Common myeloid progenitor, CD34-positive (primary cell): Measurements from ENCODE around the gene EDEM1.

Source experiments
- CTCF ChIA-PET: fragments of 350-600 bp; sonication (Branson Sonifier 250); formaldehyde crosslinking; loops from one replicate; lab custom pipeline; 2021; ENCODE audit warnings: antibody characterized with exemption; lab: Charles Lee
- POLR2A ChIA-PET: fragments of 350-600 bp; sonication (Branson Sonifier 250); formaldehyde crosslinking; loops from one replicate; lab custom pipeline; 2021; ENCODE audit warnings: antibody characterized with exemption; lab: Charles Lee
- DNase-seq, 3 donors: peaks; one replicate each; pipeline versions ENCODE4 v3.0.0 to v3.0.0-alpha.2; 2013
- H3K27ac ChIP-seq, 2 experiments: 1 replicate in 1 of 2; 2 replicates in 1 of 2; pipeline ENCODE4 v1.7.0; 2013; ENCODE audit warnings: inconsistent platforms in 2 of 2, low read length in 2 of 2, mild to moderate bottlenecking in 2 of 2, low read depth in 1 of 2, moderate library complexity in 1 of 2; ENCODE audit not compliant: severe bottlenecking in 2 of 2, insufficient read depth in 1 of 2, poor library complexity in 1 of 2
- H3K27me3 ChIP-seq, 5 experiments: replicated peaks in 2 of 5; 1 replicate in 3 of 5; 2 replicates in 2 of 5; pipeline versions ENCODE4 v1.6.1 to v1.7.0; 2013; ENCODE audit warnings: low read length in 4 of 5, mild to moderate bottlenecking in 2 of 5, moderate library complexity in 2 of 5, inconsistent platforms in 1 of 5; ENCODE audit not compliant: insufficient read depth in 5 of 5, control insufficient read depth in 4 of 5
- H3K36me3 ChIP-seq, 4 experiments: 1 replicate in 2 of 4; 2 replicates in 2 of 4; pipeline versions ENCODE4 v1.6.1 to v1.7.0; 2013; ENCODE audit warnings: low read length in 3 of 4, control low read depth in 1 of 4, mild to moderate bottlenecking in 1 of 4; ENCODE audit not compliant: control insufficient read depth in 4 of 4, insufficient read depth in 4 of 4
- H3K4me1 ChIP-seq, 4 experiments: 1 replicate in 3 of 4; 2 replicates in 1 of 4; pipeline versions ENCODE4 v1.6.1 to v1.7.1; 2013; ENCODE audit warnings: low read length in 3 of 4, mild to moderate bottlenecking in 3 of 4, control low read depth in 1 of 4, inconsistent platforms in 1 of 4, moderate library complexity in 1 of 4; ENCODE audit not compliant: control insufficient read depth in 4 of 4, insufficient read depth in 4 of 4; ENCODE audit errors: control extremely low read depth in 1 of 4
- H3K4me3 ChIP-seq, 7 experiments: 1 replicate in 4 of 7; 2 replicates in 3 of 7; pipeline versions ENCODE4 v1.5.1 to v1.7.0; 2013; ENCODE audit warnings: mild to moderate bottlenecking in 7 of 7, low read length in 6 of 7, moderate library complexity in 6 of 7, inconsistent platforms in 2 of 7, low read depth in 2 of 7, control low read depth in 1 of 7; ENCODE audit not compliant: insufficient read depth in 4 of 7, control insufficient read depth in 1 of 7; ENCODE audit errors: extremely low read depth in 1 of 7
- H3K9me3 ChIP-seq, 5 experiments: 1 replicate in 4 of 5; 2 replicates in 1 of 5; pipeline versions ENCODE4 v1.6.1 to v1.7.1; 2013; ENCODE audit warnings: low read length in 4 of 5, mild to moderate bottlenecking in 2 of 5, inconsistent platforms in 1 of 5, low read depth in 1 of 5, moderate library complexity in 1 of 5; ENCODE audit not compliant: control insufficient read depth in 4 of 5, insufficient read depth in 2 of 5; ENCODE audit errors: control extremely low read depth in 1 of 5
- WGBS: methylation state at CpG from one replicate; pipeline ENCODE4 v1.1.5; 2013; ENCODE audit not compliant: insufficient coverage; 5-methylcytosine and 5-hydroxymethylcytosine counted together

EDEM1 gene

GRCh38 chr3:5184499-5184898, 3.0 kb upstream of the EDEM1 start:
- 39% methylated on average over 4 of the region's 6 CpGs for WGBS
- POLR2A ChIA-PET: interaction anchor here (1.9 kb wide), 1 partner anchor 61 kb away, joined by 6 read pairs; no protein-coding TSS in a partner anchor
- H3K4me1 ChIP-seq: peaks cover 58 to 83% (median 76%) of the 10 kb centered on the region in 4 experiments

DNA sequence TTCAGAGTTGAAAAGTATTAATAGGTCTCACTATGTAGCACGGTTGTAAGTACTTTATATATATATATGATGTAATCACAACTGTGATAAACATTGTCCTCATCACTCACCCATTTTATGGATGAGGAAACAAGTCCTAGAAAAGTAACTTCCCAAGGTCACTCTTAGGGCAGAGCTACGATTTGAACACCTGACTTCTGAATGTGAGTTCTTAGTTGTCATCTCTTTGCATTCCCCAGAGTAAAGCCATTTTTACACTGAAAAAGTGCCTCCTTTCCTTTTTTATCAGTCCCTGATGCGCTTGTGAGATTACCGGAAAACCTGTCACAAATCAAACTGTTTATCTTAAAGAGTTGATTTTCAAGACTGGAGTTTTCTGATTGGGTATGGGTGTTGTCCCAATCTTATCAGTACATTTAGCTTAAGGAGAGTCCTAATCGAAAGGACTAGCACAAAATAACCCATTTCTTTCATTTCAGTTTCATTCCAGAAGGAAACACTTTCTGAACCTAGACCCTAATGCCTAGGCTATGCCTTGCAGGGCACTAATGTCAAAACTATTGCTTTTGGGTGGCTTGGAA, 2.3 kb upstream of the EDEM1 start:
- DNase-seq: no peak
- ChIA-PET POLR2A (interaction anchor here (1.9 kb wide), 1 partner anchor 62 kb away, joined by 6 read pairs; no protein-coding TSS in a partner anchor), CTCF (interaction anchor here (1.1 to 3.1 kb wide), 3 partner anchors 9 to 62 kb away, joined by 3 to 9 read pairs (median 4); partner anchors contain the start of gene ARL8B)
- peaks cover 0 to 9% (median 0%) of the 10 kb centered on the region in 4 experiments for H3K36me3 ChIP-seq
- H3K9me3 ChIP-seq: no peaks in the 10 kb centered on the region
- H3K27ac ChIP-seq: peak overlapping the region in 1 of 2 experiments; percentile 23
- peaks cover 57 to 82% (median 75%) of the 10 kb centered on the region in 4 experiments for H3K4me1 ChIP-seq
- H3K4me3 ChIP-seq: peak overlapping the region in 1 of 7 experiments; percentile 0
- H3K27me3 ChIP-seq: no peaks in the 10 kb centered on the region
- WGBS: 89% methylated on average over 1 of the region's 5 CpGs

More at GRCh38 chr3:5184499-5184898, 3.0 kb upstream of the EDEM1 start:
- no peaks in the 10 kb centered on the region for H3K27me3 ChIP-seq
- H3K36me3 ChIP-seq: peaks cover 0 to 14% (median 1%) of the 10 kb centered on the region in 4 experiments
- H3K4me3 ChIP-seq: peak overlapping the region in 1 of 7 experiments; percentile 4
- DNase-seq: peak in 1 of 3 donors; percentile 46
- no peak overlapping the region for H3K27ac ChIP-seq
- no peaks in the 10 kb centered on the region for H3K9me3 ChIP-seq
- CTCF ChIA-PET: interaction anchor here (1.2 to 3.1 kb wide), 2 partner anchors 9 to 48 kb away, joined by 3 to 9 read pairs; no protein-coding TSS in a partner anchor

GRCh38 chr3:5186089-5186857, 1.2 kb upstream of the EDEM1 start:
- CTCF ChIA-PET: interaction anchor here (0.6 to 3.1 kb wide), 6 partner anchors 10 to 553 kb away, joined by 3 to 9 read pairs (median 4); partner anchors contain the start of gene ARL8B
- Histone ChIP-seq H3K27ac (peak overlapping the region in 1 of 2 experiments; percentile 93), H3K27me3 (no peaks in the 10 kb centered on the region), H3K4me3 (peak overlapping the region in 6 of 7 experiments; percentile 16 to 99 (median 76)), H3K4me1 (peaks cover 55 to 77% (median 69%) of the 10 kb centered on the region in 4 experiments), H3K9me3 (no peaks in the 10 kb centered on the region), H3K36me3 (peaks cover 0 to 11% (median 0%) of the 10 kb centered on the region in 4 experiments)
- POLR2A ChIA-PET: interaction anchor here (0.7 to 1.9 kb wide), 4 partner anchors 48 to 208 kb away, joined by 3 to 6 read pairs (median 4); partner anchors contain the start of gene ARL8B
- DNase-seq: peak in 2 of 3 donors; percentile 66 to 72
- 72% methylated on average over 3 of the region's 6 CpGs for WGBS

DNA sequence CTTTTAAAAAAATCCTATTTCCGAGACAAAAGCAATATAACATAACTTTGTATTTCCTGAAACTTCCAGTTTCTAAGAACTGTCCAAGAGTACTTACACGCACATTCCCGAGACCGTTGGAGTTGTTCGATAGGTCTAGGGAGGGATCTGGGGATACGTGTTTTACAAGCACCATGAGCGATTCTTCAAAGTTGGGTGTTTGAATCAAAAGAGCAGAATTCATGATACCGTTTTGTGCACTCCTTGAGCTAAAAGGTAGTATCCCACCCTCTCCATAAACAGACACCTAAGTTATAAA, 700 bp upstream of the EDEM1 start:
- WGBS: 7% methylated on average over 7 of the region's 8 CpGs
- ChIA-PET POLR2A (no interaction called here), CTCF (interaction anchor here (0.6 to 3.1 kb wide), 5 partner anchors 9 to 554 kb away, joined by 3 to 9 read pairs (median 3); no protein-coding TSS in a partner anchor)
- peaks cover 0 to 13% (median 0%) of the 10 kb centered on the region in 4 experiments for H3K36me3 ChIP-seq
- H3K9me3 ChIP-seq: no peaks in the 10 kb centered on the region
- H3K27me3 ChIP-seq: no peaks in the 10 kb centered on the region
- peak overlapping the region in 6 of 7 experiments; percentile 72 to 99 (median 84) for H3K4me3 ChIP-seq
- H3K4me1 ChIP-seq: peaks cover 51 to 77% (median 65%) of the 10 kb centered on the region in 4 experiments
- peak overlapping the region; percentile 87 to 93 for H3K27ac ChIP-seq
- peak in 2 of 3 donors; percentile 44 to 57 for DNase-seq

DNA sequence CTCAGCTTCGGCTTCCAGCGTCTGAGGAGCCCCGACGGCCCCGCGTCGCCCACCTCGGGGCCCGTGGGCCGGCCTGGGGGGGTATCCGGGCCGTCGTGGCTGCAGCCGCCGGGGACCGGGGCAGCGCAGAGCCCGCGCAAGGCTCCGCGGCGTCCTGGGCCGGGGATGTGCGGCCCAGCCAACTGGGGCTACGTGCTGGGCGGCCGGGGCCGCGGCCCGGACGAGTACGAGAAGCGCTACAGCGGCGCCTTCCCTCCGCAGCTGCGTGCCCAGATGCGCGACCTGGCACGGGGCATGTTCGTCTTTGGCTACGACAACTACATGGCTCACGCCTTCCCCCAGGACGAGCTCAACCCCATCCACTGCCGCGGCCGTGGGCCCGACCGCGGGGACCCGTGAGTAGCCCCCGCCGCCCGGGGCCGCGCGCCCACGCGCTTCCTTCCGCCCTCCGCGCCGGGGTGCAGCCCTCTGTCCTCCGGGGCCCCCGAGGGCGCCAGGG, 462 bp downstream of the EDEM1 start:
- Histone ChIP-seq H3K4me1 (peaks cover 48 to 78% (median 62%) of the 10 kb centered on the region in 4 experiments), H3K4me3 (peak overlapping the region; percentile 84 to 99 (median 87)), H3K36me3 (peaks cover 0 to 15% (median 0%) of the 10 kb centered on the region in 4 experiments), H3K9me3 (no peaks in the 10 kb centered on the region), H3K27ac (peak overlapping the region; percentile 82 to 93), H3K27me3 (no peaks in the 10 kb centered on the region)
- ChIA-PET CTCF (interaction anchor here (0.5 to 1.6 kb wide), 4 partner anchors 10 to 889 kb away, joined by 3 to 7 read pairs (median 4); no protein-coding TSS in a partner anchor), POLR2A (interaction anchor here (0.6 to 0.8 kb wide), 2 partner anchors 30 to 171 kb away, joined by 4 read pairs; no protein-coding TSS in a partner anchor)
- WGBS: under 1% methylated on average over 59 of the region's 66 CpGs
- DNase-seq: peak in 2 of 3 donors; percentile 48 to 61

DNA sequence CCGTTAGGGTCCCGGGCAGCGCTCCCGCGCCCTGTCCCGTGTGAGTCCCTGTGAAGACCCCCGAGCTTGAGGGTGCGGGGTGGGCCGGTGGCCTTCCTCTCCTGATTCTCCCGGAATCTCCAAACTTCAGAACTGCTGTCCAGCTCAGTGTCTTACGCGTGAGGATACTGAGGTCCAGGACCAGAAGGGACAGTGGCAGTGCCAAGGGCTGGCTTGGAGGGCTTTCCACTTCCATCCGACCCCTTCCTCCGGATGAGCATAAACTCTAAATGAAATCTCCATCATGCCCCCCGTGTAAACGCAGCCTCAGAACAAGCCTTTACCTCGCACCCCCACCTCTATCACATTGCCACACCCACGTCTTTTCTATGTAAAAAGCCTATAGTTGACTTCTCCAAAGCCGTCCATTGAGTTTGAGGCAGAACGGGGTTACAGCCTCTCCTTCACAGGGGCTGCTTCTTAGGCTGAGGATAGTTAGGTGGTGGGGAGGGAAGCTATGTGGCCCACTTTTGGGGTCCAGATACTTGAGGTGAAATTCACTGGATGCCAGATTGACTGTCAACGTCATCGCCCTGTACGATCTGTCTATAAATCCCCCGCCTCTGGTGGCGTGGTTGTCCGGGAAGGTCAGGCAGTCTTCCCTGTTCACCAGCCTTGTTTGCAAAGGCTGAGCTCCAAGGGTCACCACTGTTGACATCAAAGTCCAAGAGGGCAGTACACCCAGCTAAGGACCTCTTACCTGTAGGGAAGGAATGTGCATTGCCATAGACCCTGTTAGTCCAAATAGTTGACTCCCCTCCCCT, 1.1 kb downstream of the EDEM1 start:
- DNase-seq: peak; percentile 52 to 87 (median 79)
- ChIA-PET POLR2A (interaction anchor here (0.8 kb wide), 1 partner anchor 172 kb away, joined by 4 read pairs; no protein-coding TSS in a partner anchor), CTCF (interaction anchor here (0.5 to 1.6 kb wide), 8 partner anchors 9 to 890 kb away, joined by 3 to 7 read pairs (median 4); no protein-coding TSS in a partner anchor)
- peaks cover 42 to 74% (median 57%) of the 10 kb centered on the region in 4 experiments for H3K4me1 ChIP-seq
- no peaks in the 10 kb centered on the region for H3K9me3 ChIP-seq
- peak overlapping the region; percentile 82 to 93 for H3K27ac ChIP-seq
- peaks cover 0 to 14% (median 0%) of the 10 kb centered on the region in 4 experiments for H3K36me3 ChIP-seq
- peak overlapping the region; percentile 84 to 99 (median 87) for H3K4me3 ChIP-seq
- H3K27me3 ChIP-seq: no peaks in the 10 kb centered on the region
- 17% methylated on average over 25 of the region's 26 CpGs for WGBS
